SH-SY5Y (cell line): ENCODE data around the gene FBXO7.

ENCODE experiments used
- GATA2 ChIP-seq: IDR thresholded peaks from 2 replicates; pipeline ENCODE4 v1.6.1; 2011; ENCODE audit warnings: mild to moderate bottlenecking, low read depth, low read length
- GATA3 ChIP-seq: IDR thresholded peaks from 2 replicates; pipeline ENCODE4 v1.6.1; 2011; ENCODE audit warnings: low read depth, mild to moderate bottlenecking, low read length, moderate library complexity

GRCh38 chr22:32548039-32548438 is 73.4 kb downstream of the FBXO7 start:
- no peak for TF ChIP-seq GATA3
- no peak for TF ChIP-seq GATA2
